Endothelial cell of umbilical vein (primary cell): ENCODE measurements around the gene ASGR1. TPM values are rescaled to one million over a fixed set of nuclear protein-coding genes. Genes with fewer than 3 reads are reported as not detected.

Source experiments
- BruUV-seq: library from RNA; stranded (reverse); fragments of 400-500 nt; replicated peaks from 2 replicates; lab custom pipeline; 2021; lab: Mats Ljungman, UMichigan
- CTCF ChIA-PET: fragments of 300-600, 350-600 bp; sonication (Branson Sonifier 250); formaldehyde crosslinking; loops from one replicate; lab custom pipeline; 2021; ENCODE audit warnings: antibody characterized with exemption, inconsistent platforms; lab: Charles Lee
- POLR2A ChIA-PET: fragments of 300-600, 350-600 bp; sonication (Branson Sonifier 250); formaldehyde crosslinking; loops from one replicate; lab custom pipeline; 2021; ENCODE audit warnings: antibody characterized with exemption, inconsistent platforms; lab: Charles Lee
- DNase-seq: peaks from one replicate; pipeline ENCODE4 v3.0.0-alpha.2; 2011; ENCODE audit warnings: low read depth, low spot score
- FAIRE-seq: peaks from 2 replicates; lab custom pipeline; 2011; peaks lifted over from hg19 to GRCh38; lab: Jason Lieb, UNC
- H2AFZ ChIP-seq: 2 replicates; pipeline ENCODE4 v1.6.0; 2012; ENCODE audit warnings: low read depth, low read length, control low read depth, inconsistent platforms
- H3K27ac ChIP-seq: 2 replicates; pipeline ENCODE4 v1.5.1; 2011; ENCODE audit warnings: low read depth, mild to moderate bottlenecking, control low read depth, low read length, moderate library complexity; ENCODE audit not compliant: insufficient read depth
- H3K27me3 ChIP-seq, 2 experiments: 2 replicates each; pipeline versions ENCODE4 v1.6.0 to v1.6.1; 2011; ENCODE audit warnings: low read length in 2 of 2, mixed read lengths in 1 of 2; ENCODE audit not compliant: control insufficient read depth in 2 of 2, insufficient read depth in 2 of 2
- H3K36me3 ChIP-seq, 2 experiments: 2 replicates in 1 of 2; 3 replicates in 1 of 2; pipeline ENCODE4 v1.5.1; 2011; ENCODE audit warnings: low read length in 2 of 2, mild to moderate bottlenecking in 1 of 2, moderate library complexity in 1 of 2; ENCODE audit not compliant: control insufficient read depth in 2 of 2, insufficient read depth in 2 of 2; ENCODE audit errors: extremely low read depth in 1 of 2
- H3K4me1 ChIP-seq: 3 replicates; pipeline ENCODE4 v1.5.1; 2011; ENCODE audit warnings: mild to moderate bottlenecking, low read length; ENCODE audit not compliant: control insufficient read depth, insufficient read depth; ENCODE audit errors: extremely low read depth
- H3K4me2 ChIP-seq: 2 replicates; pipeline ENCODE4 v1.6.1; 2011; ENCODE audit warnings: low read length, control low read depth, mixed read lengths; ENCODE audit not compliant: insufficient read depth
- H3K4me3 ChIP-seq, 3 experiments: fragments of 200-600 bp in 1 of 3; sonication (generic), shearing (Covaris generic) in 1 of 3; replicated peaks in 1 of 3; 2 replicates each; pipeline ENCODE4 v1.5.1; 2011 to 2016; ENCODE audit warnings: control low read depth in 3 of 3, low read length in 3 of 3, mild to moderate bottlenecking in 2 of 3, inconsistent platforms in 1 of 3, low read depth in 1 of 3, moderate library complexity in 1 of 3; ENCODE audit not compliant: insufficient read depth in 1 of 3
- H3K79me2 ChIP-seq: 2 replicates; pipeline ENCODE4 v1.6.0; 2012; ENCODE audit warnings: low read length, inconsistent platforms; ENCODE audit not compliant: control insufficient read depth, insufficient read depth
- H3K9ac ChIP-seq: replicated peaks from 2 replicates; pipeline ENCODE3; 2011; ENCODE audit warnings: low read length, control low read depth; ENCODE audit not compliant: insufficient read depth; ENCODE audit errors: extremely low read depth
- H3K9me1 ChIP-seq: replicated peaks from 3 replicates; pipeline ENCODE4 v1.6.0; 2011; ENCODE audit warnings: mild to moderate bottlenecking, low read length; ENCODE audit not compliant: control insufficient read depth, insufficient read depth; ENCODE audit errors: extremely low read depth
- H3K9me3 ChIP-seq: replicated peaks from 2 replicates; pipeline ENCODE4 v1.5.1; 2012; ENCODE audit warnings: low read length, inconsistent platforms; ENCODE audit not compliant: control insufficient read depth, insufficient read depth
- H4K20me1 ChIP-seq: replicated peaks from 2 replicates; pipeline ENCODE3; 2011; ENCODE audit warnings: mild to moderate bottlenecking, low read length; ENCODE audit not compliant: control insufficient read depth, insufficient read depth; ENCODE audit errors: extremely low read depth
- FOS ChIP-seq: IDR thresholded peaks from 2 replicates; pipeline ENCODE4 v1.6.1; 2011; ENCODE audit warnings: mild to moderate bottlenecking, low read length, moderate library complexity, borderline replicate concordance; ENCODE audit not compliant: insufficient read depth
- MYC ChIP-seq: IDR thresholded peaks from one replicate; pipeline ENCODE4 v1.6.1; 2011; ENCODE audit warnings: mild to moderate bottlenecking, low read depth, low read length
- dilution Hi-C: fragments of 300-500 bp; cut with MboI; formaldehyde crosslinking; loops from one replicate; pipeline ENCODE4 v1.15.0; 2019; ENCODE audit warnings: low sequenced_read_pairs; ENCODE audit not compliant: extremely low pct_ligation_motif_present
- intact Hi-C: fragments of 100-400 bp; cut with micrococcal nuclease; formaldehyde crosslinking; loops from one replicate; pipeline ENCODE4 v1.10.0; 2022
- polyA plus RNA-seq, 4 experiments: library from polyadenylated mRNA; depleted of rRNA in 3 of 4; stranded (reverse) in 3 of 4; unstranded in 1 of 4; fragments of >200 nt; gene quantifications; 2 replicates each; pipeline versions ENCODE4 v1.2.1 to v1.2.3, GENCODE V29; 2011 to 2012; ENCODE audit warnings: missing spikeins in 1 of 4
- total RNA-seq: library from RNA; stranded (reverse); gene quantifications from 2 replicates; pipeline ENCODE4 v1.2.3, GENCODE V29; 2021
- TF ChIP-seq, protein P1 (sequence below): IDR thresholded peaks from 2 replicates; pipeline ENCODE4 v1.6.1; 2011; ENCODE audit not compliant: insufficient read depth, insufficient read length
- TF ChIP-seq, protein P2 (sequence below), 2 donors: IDR thresholded peaks; 1 replicate in 1 of 2; 2 replicates in 1 of 2; pipeline ENCODE4 v1.5.1; 2011; ENCODE audit warnings: low read length in 2 of 2, mild to moderate bottlenecking in 2 of 2, moderate library complexity in 2 of 2, control low read depth in 1 of 2, inconsistent platforms in 1 of 2, low read depth in 1 of 2; ENCODE audit not compliant: insufficient read depth in 1 of 2; ENCODE audit errors: extremely low read depth in 1 of 2

ASGR1 gene
- total and polyA plus RNA-seq, 2 donors (not counting 3 experiments of a cell fraction or from before 2014, with no cell fraction given) = 10.2 to 12.5 TPM

DNA sequence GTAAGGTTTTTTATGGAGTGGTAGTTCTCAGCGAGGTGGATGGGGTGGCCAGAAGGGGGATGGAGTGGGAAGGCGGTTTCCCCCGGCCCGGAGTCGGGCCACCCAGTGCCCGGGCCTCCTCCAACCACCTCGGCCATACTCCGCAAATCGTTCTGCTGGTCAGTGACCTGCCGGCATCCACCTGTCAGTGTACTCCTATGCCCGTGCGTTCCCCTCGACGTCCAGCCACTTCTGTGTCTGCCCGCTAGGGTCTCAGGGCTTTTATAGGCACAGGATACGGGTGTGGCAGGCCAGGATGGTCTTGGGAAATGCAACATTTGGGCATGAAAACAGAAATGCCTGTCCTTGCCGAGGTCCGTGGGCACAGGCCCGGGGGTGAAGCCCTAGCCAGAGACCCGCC, 45.3 kb downstream of the ASGR1 start:
- FAIRE-seq (no peak), DNase-seq (no peak)
- peak overlapping the region; percentile 70 for H2AFZ ChIP-seq
- H3K27me3 ChIP-seq = no peaks in the 10 kb centered on the region
- no peaks in the 10 kb centered on the region for H3K36me3 ChIP-seq
- no peaks in the 10 kb centered on the region for H3K9me1 ChIP-seq
- H3K27ac ChIP-seq = no peak overlapping the region
- ChIA-PET POLR2A (interaction anchor here (0.7 kb wide), 1 partner anchor 75 kb away, joined by 9 read pairs; no protein-coding TSS in a partner anchor), CTCF (interaction anchor here (0.7 to 10.9 kb wide), 15 partner anchors 14 to 524 kb away, joined by 3 to 223 read pairs (median 5); no protein-coding TSS in a partner anchor)
- no peaks in the 10 kb centered on the region for H3K9me3 ChIP-seq
- H3K4me1 ChIP-seq = peaks cover 28% of the 10 kb centered on the region
- no peak for TF ChIP-seq MYC
- TF ChIP-seq, protein P1, sequence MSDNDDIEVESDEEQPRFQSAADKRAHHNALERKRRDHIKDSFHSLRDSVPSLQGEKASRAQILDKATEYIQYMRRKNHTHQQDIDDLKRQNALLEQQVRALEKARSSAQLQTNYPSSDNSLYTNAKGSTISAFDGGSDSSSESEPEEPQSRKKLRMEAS = no peak
- no peak overlapping the region for H3K4me2 ChIP-seq
- BruUV-seq = no TSS peak
- H3K4me3 ChIP-seq = no peak overlapping the region
- dilution Hi-C loops (no loop called here), intact Hi-C loops (loop anchor here (1.0 kb wide), 1 partner anchor 74 kb away; no protein-coding TSS in a partner anchor)
- H3K9ac ChIP-seq = no peak overlapping the region
- H4K20me1 ChIP-seq = no peaks in the 10 kb centered on the region
- no peaks in the 10 kb centered on the region for H3K79me2 ChIP-seq

DNA sequence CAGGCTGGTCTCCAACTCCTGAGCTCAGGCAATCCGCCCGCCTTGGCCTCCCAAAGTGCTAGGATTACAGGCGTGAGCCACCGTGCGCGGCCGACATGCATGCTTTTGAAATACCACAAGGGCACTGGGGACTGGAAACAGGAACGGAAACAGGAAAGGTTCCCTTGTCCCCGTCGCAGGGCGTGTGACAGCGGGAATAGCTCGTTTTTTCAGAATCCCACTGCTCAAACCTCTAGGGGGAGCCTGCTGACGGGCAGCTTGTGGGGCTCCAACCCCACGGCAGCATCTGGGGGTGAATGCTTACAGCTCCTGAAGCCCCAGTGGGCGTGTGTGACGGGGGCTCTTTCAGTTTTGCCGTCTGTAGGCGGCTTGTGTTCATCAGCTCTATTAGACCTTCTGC, 45.7 kb downstream of the ASGR1 start:
- Histone ChIP-seq H3K4me1 (peaks cover 28% of the 10 kb centered on the region), H3K4me3 (no peak overlapping the region), H3K36me3 (no peaks in the 10 kb centered on the region), H3K27ac (peak overlapping the region; percentile 16), H3K27me3 (no peaks in the 10 kb centered on the region), H2AFZ (peak overlapping the region; percentile 70), H3K9me3 (no peaks in the 10 kb centered on the region), H3K9ac (no peak overlapping the region), H3K4me2 (peak overlapping the region; percentile 3), H3K79me2 (no peaks in the 10 kb centered on the region), H4K20me1 (no peaks in the 10 kb centered on the region), H3K9me1 (no peaks in the 10 kb centered on the region)
- peak; percentile 76 for FAIRE-seq
- DNase-seq = peak; percentile 27
- POLR2A ChIA-PET = interaction anchor here (0.7 kb wide), 1 partner anchor 75 kb away, joined by 9 read pairs; no protein-coding TSS in a partner anchor
- dilution Hi-C loops (no loop called here), intact Hi-C loops (loop anchor here (1.0 kb wide), 1 partner anchor 73 kb away; no protein-coding TSS in a partner anchor)
- CTCF ChIA-PET = interaction anchor here (0.6 to 10.9 kb wide), 18 partner anchors 14 to 524 kb away, joined by 3 to 223 read pairs (median 4); no protein-coding TSS in a partner anchor
- no peak for TF ChIP-seq FOS
- TF ChIP-seq, protein P2, sequence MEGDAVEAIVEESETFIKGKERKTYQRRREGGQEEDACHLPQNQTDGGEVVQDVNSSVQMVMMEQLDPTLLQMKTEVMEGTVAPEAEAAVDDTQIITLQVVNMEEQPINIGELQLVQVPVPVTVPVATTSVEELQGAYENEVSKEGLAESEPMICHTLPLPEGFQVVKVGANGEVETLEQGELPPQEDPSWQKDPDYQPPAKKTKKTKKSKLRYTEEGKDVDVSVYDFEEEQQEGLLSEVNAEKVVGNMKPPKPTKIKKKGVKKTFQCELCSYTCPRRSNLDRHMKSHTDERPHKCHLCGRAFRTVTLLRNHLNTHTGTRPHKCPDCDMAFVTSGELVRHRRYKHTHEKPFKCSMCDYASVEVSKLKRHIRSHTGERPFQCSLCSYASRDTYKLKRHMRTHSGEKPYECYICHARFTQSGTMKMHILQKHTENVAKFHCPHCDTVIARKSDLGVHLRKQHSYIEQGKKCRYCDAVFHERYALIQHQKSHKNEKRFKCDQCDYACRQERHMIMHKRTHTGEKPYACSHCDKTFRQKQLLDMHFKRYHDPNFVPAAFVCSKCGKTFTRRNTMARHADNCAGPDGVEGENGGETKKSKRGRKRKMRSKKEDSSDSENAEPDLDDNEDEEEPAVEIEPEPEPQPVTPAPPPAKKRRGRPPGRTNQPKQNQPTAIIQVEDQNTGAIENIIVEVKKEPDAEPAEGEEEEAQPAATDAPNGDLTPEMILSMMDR (IDR thresholded peaks at IDR 0.05; ENCODE audit: extremely low read depth in 1 of 2, insufficient read depth in 1 of 2, low read depth in 1 of 2, low read length in 2 of 2) = peak; percentile 37 to 51
- no TSS peak for BruUV-seq
